ENCODE measurements around the gene OR10A5.

DNA sequence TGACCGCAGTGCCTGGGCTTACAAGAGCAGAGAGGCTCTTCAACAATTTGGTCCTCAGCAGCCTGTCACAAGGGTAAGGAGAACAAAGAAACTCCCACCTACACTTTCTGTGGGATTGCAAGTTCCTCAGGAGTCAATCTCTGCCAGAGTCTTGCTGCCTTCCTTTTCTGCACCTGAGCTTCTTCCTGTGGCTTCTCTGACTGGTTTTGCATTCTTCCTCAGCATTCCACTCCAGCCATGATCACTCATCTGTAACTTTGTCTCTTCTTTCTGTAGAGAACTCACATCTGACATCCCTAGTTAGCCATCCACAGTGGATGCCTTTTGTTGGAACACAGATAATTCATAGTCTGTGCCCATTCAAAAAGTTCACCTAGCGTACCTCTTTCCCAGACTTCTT is 31.8 kb upstream of the OR10A5 start:
- TF ChIP-seq, protein P1, sequence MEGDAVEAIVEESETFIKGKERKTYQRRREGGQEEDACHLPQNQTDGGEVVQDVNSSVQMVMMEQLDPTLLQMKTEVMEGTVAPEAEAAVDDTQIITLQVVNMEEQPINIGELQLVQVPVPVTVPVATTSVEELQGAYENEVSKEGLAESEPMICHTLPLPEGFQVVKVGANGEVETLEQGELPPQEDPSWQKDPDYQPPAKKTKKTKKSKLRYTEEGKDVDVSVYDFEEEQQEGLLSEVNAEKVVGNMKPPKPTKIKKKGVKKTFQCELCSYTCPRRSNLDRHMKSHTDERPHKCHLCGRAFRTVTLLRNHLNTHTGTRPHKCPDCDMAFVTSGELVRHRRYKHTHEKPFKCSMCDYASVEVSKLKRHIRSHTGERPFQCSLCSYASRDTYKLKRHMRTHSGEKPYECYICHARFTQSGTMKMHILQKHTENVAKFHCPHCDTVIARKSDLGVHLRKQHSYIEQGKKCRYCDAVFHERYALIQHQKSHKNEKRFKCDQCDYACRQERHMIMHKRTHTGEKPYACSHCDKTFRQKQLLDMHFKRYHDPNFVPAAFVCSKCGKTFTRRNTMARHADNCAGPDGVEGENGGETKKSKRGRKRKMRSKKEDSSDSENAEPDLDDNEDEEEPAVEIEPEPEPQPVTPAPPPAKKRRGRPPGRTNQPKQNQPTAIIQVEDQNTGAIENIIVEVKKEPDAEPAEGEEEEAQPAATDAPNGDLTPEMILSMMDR (conservative IDR thresholded peaks at IDR 0.05 in 1 of 2, IDR thresholded peaks at IDR 0.05 in 1 of 2; ENCODE audit: low read depth in 1 of 2, low read length in 2 of 2) = no peak
- TF ChIP-seq EZH2 (IDR thresholded peaks at IDR 0.05; ENCODE audit: low read length, missing control alignments) = no peak

All from fibroblast of lung (primary cell).